ENCODE data around the gene BOD1. TPM values are rescaled to one million over a fixed set of nuclear protein-coding genes. Genes with fewer than 3 reads are reported as not detected.

BOD1 gene
- total and polyA plus RNA-seq, 10 of the 15 experiments (the other 5 are each of a cell fraction or from before 2014, with no cell fraction given): 14.1 to 35.8 (median 29.6) TPM

DNA sequence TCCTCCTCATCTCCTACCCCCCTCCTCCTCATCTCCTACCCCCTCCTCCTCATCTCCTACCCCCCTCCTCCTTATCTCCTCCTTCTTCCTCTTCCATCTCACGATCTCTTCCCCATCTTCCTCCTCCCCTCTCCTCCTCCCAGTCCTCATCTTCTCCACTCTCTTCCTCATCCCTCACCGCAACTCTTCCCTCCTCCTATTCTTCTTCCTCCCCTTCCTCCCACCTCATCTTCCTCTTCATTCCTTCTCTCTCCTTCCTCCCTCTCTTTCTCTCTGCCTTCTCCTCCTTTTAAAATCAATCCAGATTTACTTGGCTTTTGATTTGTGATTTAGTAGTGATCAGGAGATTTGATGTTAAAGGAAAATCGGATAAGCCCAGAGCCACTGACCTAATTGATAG, 15.0 kb upstream of the BOD1 start:
- ChIA-PET CTCF (interaction anchor here (3.9 to 17.1 kb wide), 2 partner anchors 156 to 295 kb away, joined by 34 to 267 read pairs; no protein-coding TSS in a partner anchor), POLR2A (no interaction called here), RAD21 (ENCODE audit: unreplicated experiment) (no interaction called here), SMC1A (ENCODE audit: uncharacterized antibody, unreplicated experiment) (interaction anchor here (17.2 kb wide), 1 partner anchor 295 kb away, joined by 199 read pairs; no protein-coding TSS in a partner anchor)
- 79% methylated on average over 3 of the region's 3 CpGs for WGBS (ENCODE audit: insufficient coverage, insufficient replicate concordance, low lambda C conversion rate, missing lambda C conversion rate)
- Histone ChIP-seq H3K79me2 (ENCODE audit: control insufficient read depth, insufficient read depth, low read length) (no peaks in the 10 kb centered on the region), H3K27ac (ENCODE audit: control insufficient read depth, insufficient read depth) (no peak overlapping the region), H3K4me2 (ENCODE audit: control insufficient read depth, insufficient read depth) (no peak overlapping the region), H3K9me3 (replicated peaks; ENCODE audit: control insufficient read depth, insufficient read depth, low read length) (no peaks in the 10 kb centered on the region), H3K4me3 (no peak overlapping the region), H3K4me1 (ENCODE audit: control insufficient read depth, insufficient read depth, low read length) (no peaks in the 10 kb centered on the region), H3K36me3 (ENCODE audit: control insufficient read depth in 2 of 2, insufficient read depth in 2 of 2, low read length in 1 of 2) (no peaks in the 10 kb centered on the region), H3K27me3 (replicated peaks in 1 of 2; ENCODE audit: control insufficient read depth in 2 of 2, insufficient read depth in 2 of 2, low read length in 1 of 2) (no peaks in the 10 kb centered on the region), H2AFZ (ENCODE audit: control insufficient read depth, low read depth, low read length) (no peak overlapping the region), H3K9ac (ENCODE audit: control insufficient read depth, insufficient read depth, low read length) (no peak overlapping the region), H4K20me1 (ENCODE audit: control insufficient read depth, insufficient read depth) (no peaks in the 10 kb centered on the region)
- DNase-seq (ENCODE audit: low read depth, low spot score): no peak
- in situ Hi-C loops (cut with MboI) (no loop called here), intact Hi-C loops (cut with micrococcal nuclease; ENCODE audit: unreplicated experiment) (no loop called here)
- TF ChIP-seq POLR2AphosphoS2 (IDR thresholded peaks at IDR 0.05; ENCODE audit: low read depth, low read length) (no peak), TBL1XR1 (IDR thresholded peaks at IDR 0.05; ENCODE audit: low read depth, low read length) (no peak), HDAC6 (IDR thresholded peaks at IDR 0.05; ENCODE audit: unreplicated experiment) (no peak), SUZ12 (IDR thresholded peaks at IDR 0.05; ENCODE audit: unreplicated experiment) (no peak), IKZF2 (IDR thresholded peaks at IDR 0.05) (no peak), KDM1A (IDR thresholded peaks at IDR 0.05; ENCODE audit: borderline replicate concordance) (no peak), RAD21 (IDR thresholded peaks at IDR 0.05; ENCODE audit: insufficient read depth, low read depth, low read length) (no peak), PKNOX1 (IDR thresholded peaks at IDR 0.05) (no peak), RCOR1 (conservative IDR thresholded peaks at IDR 0.05; ENCODE audit: low read depth, low read length) (no peak), STAT1 (conservative IDR thresholded peaks at IDR 0.05) (no peak), ZNF207 (IDR thresholded peaks at IDR 0.05; ENCODE audit: borderline replicate concordance) (no peak), CEBPB (IDR thresholded peaks at IDR 0.05; ENCODE audit: borderline replicate concordance in 1 of 2, low read depth in 2 of 2, low read length in 2 of 2) (no peak), PAX5 (IDR thresholded peaks at IDR 0.05; ENCODE audit: borderline replicate concordance, low read depth, low read length) (no peak), CREM (IDR thresholded peaks at IDR 0.05; ENCODE audit: low read depth) (no peak), ZBED1 (IDR thresholded peaks at IDR 0.05; ENCODE audit: borderline replicate concordance) (no peak), RUNX3 (IDR thresholded peaks at IDR 0.05; ENCODE audit: low read length) (no peak), BRCA1 (IDR thresholded peaks at IDR 0.05; ENCODE audit: low read depth, low read length) (no peak)
- TF ChIP-seq, protein P1, sequence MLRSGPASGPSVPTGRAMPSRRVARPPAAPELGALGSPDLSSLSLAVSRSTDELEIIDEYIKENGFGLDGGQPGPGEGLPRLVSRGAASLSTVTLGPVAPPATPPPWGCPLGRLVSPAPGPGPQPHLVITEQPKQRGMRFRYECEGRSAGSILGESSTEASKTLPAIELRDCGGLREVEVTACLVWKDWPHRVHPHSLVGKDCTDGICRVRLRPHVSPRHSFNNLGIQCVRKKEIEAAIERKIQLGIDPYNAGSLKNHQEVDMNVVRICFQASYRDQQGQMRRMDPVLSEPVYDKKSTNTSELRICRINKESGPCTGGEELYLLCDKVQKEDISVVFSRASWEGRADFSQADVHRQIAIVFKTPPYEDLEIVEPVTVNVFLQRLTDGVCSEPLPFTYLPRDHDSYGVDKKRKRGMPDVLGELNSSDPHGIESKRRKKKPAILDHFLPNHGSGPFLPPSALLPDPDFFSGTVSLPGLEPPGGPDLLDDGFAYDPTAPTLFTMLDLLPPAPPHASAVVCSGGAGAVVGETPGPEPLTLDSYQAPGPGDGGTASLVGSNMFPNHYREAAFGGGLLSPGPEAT (IDR thresholded peaks at IDR 0.05; ENCODE audit: low read depth): no peak
- TF ChIP-seq, protein P2, sequence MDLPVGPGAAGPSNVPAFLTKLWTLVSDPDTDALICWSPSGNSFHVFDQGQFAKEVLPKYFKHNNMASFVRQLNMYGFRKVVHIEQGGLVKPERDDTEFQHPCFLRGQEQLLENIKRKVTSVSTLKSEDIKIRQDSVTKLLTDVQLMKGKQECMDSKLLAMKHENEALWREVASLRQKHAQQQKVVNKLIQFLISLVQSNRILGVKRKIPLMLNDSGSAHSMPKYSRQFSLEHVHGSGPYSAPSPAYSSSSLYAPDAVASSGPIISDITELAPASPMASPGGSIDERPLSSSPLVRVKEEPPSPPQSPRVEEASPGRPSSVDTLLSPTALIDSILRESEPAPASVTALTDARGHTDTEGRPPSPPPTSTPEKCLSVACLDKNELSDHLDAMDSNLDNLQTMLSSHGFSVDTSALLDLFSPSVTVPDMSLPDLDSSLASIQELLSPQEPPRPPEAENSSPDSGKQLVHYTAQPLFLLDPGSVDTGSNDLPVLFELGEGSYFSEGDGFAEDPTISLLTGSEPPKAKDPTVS (IDR thresholded peaks at IDR 0.05; ENCODE audit: low read depth, low read length): no peak
- TF ChIP-seq, protein P3, sequence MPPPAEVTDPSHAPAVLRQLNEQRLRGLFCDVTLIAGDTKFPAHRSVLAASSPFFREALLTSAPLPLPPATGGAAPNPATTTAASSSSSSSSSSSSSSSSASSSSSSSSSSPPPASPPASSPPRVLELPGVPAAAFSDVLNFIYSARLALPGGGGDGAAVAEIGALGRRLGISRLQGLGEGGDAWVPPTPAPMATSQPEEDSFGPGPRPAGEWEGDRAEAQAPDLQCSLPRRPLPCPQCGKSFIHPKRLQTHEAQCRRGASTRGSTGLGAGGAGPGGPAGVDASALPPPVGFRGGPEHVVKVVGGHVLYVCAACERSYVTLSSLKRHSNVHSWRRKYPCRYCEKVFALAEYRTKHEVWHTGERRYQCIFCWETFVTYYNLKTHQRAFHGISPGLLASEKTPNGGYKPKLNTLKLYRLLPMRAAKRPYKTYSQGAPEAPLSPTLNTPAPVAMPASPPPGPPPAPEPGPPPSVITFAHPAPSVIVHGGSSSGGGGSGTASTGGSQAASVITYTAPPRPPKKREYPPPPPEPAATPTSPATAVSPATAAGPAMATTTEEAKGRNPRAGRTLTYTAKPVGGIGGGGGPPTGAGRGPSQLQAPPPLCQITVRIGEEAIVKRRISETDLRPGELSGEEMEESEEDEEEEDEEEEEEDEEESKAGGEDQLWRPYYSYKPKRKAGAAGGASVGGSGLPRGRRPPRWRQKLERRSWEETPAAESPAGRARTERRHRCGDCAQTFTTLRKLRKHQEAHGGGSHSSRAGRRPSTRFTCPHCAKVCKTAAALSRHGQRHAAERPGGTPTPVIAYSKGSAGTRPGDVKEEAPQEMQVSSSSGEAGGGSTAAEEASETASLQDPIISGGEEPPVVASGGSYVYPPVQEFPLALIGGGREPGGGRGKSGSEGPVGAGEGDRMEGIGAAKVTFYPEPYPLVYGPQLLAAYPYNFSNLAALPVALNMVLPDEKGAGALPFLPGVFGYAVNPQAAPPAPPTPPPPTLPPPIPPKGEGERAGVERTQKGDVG (CRISPR knock-in tag; IDR thresholded peaks at IDR 0.05): no peak
- BruUV-seq (replicated peaks): no TSS peak
- no peak for FAIRE-seq
- no peak for ATAC-seq

All from GM12878 (cell line).